HG02798 (cell line): ENCODE measurements around the gene CUL1.

Experiments used
- ATAC-seq: cut with Tn5 transposase; IDR thresholded peaks from one replicate; pipeline ENCODE4 v1.9.1; 2021; ENCODE audit warnings: mild to moderate bottlenecking; ENCODE audit not compliant: unreplicated experiment, poor library complexity

Gene CUL1

DNA sequence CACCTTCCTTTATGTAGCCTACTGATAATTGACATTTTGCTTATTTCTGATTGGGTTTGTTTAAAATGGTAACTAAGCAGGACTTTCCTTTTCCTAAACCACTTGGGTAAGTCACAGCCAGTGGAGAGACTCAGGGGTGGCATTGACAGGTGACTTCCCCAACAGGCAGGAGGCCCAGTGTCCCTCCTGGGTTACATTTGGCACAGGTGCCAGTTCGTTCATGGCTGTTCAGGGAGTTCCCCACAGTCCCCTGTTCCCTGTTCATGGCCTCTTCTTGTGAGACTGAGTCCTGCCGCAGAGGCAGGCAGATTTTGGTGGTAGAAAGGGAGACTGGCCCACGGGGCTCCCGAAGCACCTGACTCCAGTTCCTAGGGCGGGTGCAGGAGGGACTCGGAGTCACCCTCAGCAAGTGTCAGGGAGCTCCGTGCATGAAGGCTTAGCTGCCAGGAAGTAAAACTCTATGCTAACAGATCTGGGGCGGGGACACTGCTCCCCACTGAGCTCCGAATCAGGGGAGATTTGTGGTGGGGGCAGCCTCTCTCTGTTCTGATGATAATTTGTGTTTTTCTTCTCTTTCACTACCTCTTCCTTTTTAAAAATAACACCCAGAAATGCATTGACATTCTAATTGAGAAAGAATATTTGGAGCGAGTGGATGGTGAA, 101.3 kb downstream of the CUL1 start:
- no peak for ATAC-seq

- no peak for ATAC-seq
Observed at GRCh38 chr7:148800677-148801076, 102.0 kb downstream of the CUL1 start.

GRCh38 chr7:148802101-148802493, 103.4 kb downstream of the CUL1 start:
- ATAC-seq, result no peak

DNA sequence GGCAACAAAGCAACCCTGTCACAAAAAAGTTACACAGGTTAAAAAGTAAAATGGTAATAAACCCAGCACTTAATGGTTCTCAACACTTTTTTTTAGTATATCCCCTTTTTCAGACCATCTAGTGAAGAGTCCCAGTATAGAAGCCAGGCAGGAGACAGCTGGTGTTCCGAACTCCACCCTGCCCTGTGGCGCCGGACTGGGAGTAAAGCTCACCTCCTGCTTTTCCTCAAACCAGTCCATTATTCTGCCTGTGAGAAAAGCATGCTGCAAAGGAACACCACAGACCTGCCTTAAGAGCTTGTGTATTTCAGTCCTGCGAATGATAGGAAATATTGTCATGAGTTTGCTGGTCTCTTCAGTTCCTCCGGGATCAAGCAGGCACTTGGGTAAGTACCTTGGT, 104.4 kb downstream of the CUL1 start:
- ATAC-seq, result no peak

- ATAC-seq, result no peak
Observed at GRCh38 chr7:148804343-148805235, 105.9 kb downstream of the CUL1 start.

- ATAC-seq, result no peak
Observed at GRCh38 chr7:148806187-148806586, 107.5 kb downstream of the CUL1 start.

DNA sequence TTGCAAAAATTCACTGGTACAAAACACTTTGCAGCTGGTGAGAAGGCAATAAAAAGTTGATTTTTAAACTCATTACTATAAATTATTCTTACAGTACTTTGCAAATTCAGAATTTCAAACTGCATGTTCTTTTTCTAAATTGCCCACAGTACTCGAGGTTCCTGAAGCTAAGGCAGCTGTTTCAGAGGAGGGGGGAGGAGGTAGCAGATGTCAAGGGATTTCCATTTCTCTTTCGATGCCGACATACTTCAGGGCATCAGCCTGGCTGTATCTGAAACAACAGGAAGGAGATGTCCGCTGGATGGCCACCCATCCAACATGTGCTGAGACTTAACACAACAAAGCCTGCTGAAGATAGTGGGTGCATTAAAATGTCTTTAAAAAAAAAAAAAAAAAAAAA, 108.7 kb downstream of the CUL1 start:
- no peak for ATAC-seq

DNA sequence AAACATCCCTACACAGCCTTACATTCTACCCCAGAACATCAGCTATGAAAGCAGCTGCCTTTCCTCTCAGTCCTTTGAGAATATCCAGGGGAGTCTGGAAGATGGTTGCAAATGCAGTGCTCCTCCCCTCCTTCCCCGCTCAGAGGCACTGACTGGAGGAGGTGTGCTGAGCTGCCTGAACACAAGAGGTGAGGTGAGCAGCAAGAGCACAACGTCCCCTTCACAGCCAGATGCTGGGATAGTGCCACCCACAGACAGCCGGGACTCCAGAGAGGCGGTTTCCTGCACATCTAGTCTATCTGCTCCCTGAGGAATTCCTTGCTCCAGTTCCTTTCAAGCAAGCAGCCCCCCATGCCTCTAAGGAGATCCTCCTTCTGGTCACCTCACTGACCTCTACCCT, 111.2 kb downstream of the CUL1 start:
- no peak for ATAC-seq

- no peak for ATAC-seq
Observed at GRCh38 chr7:148811892-148812291, 113.2 kb downstream of the CUL1 start.

DNA sequence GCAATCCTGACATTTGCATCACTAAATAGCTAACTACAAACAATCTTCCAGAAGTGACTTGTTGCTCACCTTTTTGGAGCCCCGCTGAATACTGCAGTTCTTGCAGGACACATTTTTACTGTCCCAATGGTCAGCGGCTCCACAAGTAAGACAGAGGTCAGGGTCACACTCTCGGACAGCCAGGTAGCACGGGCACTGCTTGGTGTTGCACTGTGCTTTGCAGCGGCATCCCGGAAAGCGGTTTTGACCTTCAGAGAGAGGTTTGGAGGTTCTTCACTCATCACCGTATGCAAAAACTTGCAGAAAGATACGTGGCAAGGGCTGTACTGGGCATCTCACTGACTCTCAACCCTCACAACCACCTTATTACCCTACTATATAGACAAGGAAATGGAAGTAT, 115.2 kb downstream of the CUL1 start:
- ATAC-seq, result no peak

DNA sequence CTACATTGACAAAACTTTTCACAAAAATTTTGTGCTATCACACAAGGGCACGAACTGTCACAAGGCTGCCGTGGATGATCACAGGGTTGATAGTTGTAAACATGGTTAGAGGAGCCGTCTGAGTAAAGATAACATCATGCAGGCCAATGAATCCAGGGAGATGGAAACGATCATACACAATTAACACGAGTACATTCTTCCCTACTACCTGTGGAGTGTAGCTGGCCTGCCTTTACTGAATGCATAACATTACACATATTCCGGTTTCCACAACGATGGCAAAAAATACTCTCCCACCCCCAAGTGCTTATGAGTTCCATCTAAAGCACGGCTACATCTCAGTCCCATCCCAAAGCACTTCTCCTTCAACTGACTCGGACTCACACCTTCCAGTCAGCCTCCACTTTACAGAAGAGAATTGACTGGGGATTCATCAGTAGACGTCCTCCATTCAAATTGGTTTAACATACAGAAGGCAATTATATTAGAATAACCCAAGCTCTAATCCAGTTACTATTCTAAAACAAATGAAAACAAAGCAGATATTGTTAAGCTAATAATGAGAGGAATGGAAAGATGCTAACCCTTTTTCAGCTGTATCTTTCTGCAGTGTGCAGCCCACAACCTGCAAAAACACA, 116.3 kb downstream of the CUL1 start:
- no peak for ATAC-seq

DNA sequence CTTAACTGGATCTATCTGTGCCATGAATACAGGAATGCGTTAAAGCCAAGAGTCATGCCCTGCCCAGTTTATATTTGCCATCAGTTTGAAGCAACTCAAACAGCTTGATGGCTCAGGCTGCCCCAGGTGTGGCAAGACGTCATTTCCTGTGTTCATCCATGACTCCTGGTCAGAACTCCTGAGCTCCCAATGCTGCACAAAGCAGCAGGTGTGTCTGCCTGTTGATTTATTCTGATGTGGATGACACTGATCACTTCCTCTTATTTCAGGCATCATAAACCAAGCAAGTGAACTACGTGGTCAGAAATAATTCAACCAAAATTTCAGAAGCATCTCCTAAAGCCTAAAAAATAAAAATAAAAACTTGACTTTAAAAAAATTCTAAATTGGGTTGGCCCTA, 116.9 kb downstream of the CUL1 start:
- no peak for ATAC-seq

DNA sequence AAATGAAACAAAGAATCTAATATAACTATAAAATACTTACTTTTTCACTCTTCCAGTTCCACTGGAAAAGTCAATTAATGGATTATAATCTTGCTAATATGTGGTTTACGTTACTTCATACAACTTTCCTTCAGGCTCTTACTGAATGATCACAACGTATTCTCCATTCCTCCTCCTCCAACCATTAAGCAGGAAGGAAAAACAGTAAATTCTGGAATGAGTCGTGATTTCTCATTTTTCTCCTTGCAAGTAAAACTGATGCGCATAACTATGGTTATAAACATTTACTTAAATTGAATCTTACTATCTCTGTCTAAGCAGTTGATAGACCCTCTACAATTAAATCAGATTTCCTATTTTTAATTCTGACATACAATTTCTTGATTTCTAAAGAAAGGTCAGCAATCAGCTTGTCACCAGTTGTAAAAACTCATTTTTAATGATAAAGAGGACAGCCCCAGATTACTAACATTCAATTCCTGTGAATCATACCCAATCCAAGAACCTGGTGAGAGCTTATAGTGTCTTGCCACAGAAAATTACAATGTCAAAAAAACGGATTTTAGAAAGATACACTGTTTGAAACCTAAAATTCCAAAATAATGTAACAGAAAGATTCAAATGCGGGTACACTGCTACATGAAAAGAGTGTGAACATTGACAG, 121.1 kb downstream of the CUL1 start:
- ATAC-seq, result no peak

DNA sequence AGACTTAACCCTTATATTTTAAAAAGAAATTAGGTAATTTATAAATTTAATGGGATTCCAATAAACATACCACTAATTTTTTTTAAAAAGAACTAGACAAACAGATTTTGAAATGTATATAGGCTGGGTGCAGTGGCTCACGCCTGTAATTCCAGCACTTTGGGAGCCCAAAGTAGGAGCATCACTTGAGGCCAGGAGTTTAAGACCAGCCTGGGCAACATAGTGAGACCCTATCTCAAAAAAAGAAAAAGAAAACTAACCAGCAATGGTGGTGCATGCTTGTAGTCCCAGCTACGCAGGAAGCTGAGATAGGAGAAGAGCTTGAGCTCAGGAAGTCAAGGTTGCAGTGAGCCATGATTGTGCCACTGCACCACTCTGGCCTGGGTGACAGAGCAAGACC, 122.7 kb downstream of the CUL1 start:
- ATAC-seq, result no peak

DNA sequence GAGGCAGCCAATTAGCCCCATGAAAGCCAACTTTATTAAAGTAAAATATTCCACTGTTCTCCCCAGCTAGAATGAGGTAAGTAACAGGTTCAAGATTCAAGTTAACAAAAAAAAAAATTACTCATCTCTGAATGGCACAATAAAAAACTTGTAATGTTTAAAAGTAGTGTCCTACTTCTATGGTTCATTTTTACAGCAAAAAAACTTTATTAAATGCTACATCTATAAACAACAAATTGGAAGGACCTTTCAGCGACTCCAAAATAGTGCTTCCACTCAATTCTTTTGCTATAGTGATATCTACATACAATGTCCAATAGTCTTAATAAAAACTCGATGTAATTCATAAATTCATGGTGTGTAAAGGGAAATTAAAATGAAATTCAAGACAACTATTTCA, 126.2 kb downstream of the CUL1 start:
- no peak for ATAC-seq

- ATAC-seq, result no peak
Observed at GRCh38 chr7:148825338-148825737, 126.6 kb downstream of the CUL1 start.

DNA sequence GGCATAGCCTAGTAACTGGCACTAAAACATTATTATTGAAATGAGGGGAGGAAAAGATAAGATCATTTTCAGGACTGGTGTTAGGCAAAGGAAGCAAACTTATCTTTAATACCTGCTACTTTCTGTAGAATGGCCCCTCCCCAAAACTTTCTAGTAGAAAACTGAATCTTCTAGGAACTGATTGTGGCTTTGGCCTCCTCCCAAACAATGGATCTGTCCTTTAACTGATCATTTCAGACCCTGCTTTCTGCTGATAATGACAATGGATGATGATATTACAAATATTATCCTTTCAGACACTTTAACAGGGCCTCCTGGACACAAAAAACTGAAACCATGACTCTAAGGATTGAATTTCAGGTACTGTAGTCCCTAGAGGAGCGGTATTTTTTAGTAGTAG, 130.3 kb downstream of the CUL1 start:
- ATAC-seq, result no peak

DNA sequence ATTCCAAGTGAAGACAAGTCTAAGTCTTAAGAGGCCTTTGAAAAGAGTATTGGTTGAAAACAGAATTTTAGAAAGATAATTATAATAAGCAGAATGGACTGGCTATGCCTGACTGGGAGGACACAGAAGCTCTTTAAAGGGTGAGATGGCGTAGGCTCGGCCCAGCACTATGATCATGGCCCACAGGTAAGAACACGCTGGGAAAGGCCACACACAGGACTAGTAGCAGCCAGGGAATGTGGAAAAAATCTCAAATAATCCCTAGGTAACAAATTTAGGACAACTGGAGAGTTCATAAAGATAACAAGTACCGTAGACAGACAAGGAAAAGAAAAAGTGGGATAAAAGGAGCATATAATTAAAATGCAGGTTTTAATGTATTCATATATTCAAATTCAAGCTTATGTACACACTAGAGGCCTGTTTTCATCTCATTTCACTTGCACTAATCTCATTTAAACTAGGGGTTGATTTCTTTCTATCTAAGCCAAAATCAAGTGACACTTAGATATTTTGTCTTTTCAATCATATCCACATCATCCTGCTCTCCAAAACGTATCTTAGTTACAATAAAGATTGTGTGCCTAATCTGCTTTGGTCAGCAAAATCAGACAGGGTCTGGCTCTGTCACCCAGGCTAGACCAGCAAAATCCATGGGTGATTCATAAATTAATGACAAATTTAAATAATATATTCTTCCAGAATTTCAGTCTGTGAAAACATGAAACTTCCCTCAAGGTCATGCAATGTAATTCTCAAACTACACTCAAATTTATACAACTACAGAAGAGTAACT, 132.4 kb downstream of the CUL1 start:
- ATAC-seq, result no peak

GRCh38 chr7:148831782-148832181, 133.1 kb downstream of the CUL1 start:
- no peak for ATAC-seq

- ATAC-seq, result no peak
Observed at GRCh38 chr7:148834605-148835004, 135.9 kb downstream of the CUL1 start.
